Measurements from ENCODE around the gene DENND2A. TPM values are rescaled to one million over a fixed set of nuclear protein-coding genes. Genes with fewer than 3 reads are reported as not detected.
"Not testable (repeated sequence)": the region's sequence is repeated elsewhere in the genome, so short reads cannot be mapped to it uniquely, and the experiment has no call there.

DENND2A gene
- total RNA-seq, 2 experiments from 2014 or later, result not detected

- Mint-ChIP-seq H3K4me1 (ENCODE audit: low read depth) (peaks cover 24% of the 10 kb centered on the region), H3K4me3 (no peak overlapping the region), H3K9me3 (no peaks in the 10 kb centered on the region), H3K36me3 (ENCODE audit: low read depth) (peaks cover 2% of the 10 kb centered on the region), H3K27ac (no peak overlapping the region), H3K27me3 (no peaks in the 10 kb centered on the region)
- DNase-seq, result no peak
- no peak for ATAC-seq
- intact Hi-C loops (cut with micrococcal nuclease), result no loop called here
- ChIA-PET CTCF (no interaction called here), POLR2A (no interaction called here)
- TF ChIP-seq, protein P1, sequence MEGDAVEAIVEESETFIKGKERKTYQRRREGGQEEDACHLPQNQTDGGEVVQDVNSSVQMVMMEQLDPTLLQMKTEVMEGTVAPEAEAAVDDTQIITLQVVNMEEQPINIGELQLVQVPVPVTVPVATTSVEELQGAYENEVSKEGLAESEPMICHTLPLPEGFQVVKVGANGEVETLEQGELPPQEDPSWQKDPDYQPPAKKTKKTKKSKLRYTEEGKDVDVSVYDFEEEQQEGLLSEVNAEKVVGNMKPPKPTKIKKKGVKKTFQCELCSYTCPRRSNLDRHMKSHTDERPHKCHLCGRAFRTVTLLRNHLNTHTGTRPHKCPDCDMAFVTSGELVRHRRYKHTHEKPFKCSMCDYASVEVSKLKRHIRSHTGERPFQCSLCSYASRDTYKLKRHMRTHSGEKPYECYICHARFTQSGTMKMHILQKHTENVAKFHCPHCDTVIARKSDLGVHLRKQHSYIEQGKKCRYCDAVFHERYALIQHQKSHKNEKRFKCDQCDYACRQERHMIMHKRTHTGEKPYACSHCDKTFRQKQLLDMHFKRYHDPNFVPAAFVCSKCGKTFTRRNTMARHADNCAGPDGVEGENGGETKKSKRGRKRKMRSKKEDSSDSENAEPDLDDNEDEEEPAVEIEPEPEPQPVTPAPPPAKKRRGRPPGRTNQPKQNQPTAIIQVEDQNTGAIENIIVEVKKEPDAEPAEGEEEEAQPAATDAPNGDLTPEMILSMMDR (IDR thresholded peaks at IDR 0.05), result no peak
Observed at GRCh38 chr7:140670343-140670935, 29.8 kb upstream of the DENND2A start.

- H3K36me3 Mint-ChIP-seq (ENCODE audit: low read depth); H3K4me3 Mint-ChIP-seq; H3K27me3 Mint-ChIP-seq; DNase-seq; ATAC-seq; H3K27ac Mint-ChIP-seq; intact Hi-C loops (cut with micrococcal nuclease); H3K9me3 Mint-ChIP-seq: not testable (repeated sequence)
- CTCF ChIA-PET, result interaction anchor here (1.0 to 2.7 kb wide), 3 partner anchors 10 to 21 kb away, joined by 3 to 19 read pairs (median 3); no protein-coding TSS in a partner anchor
- POLR2A ChIA-PET, result interaction anchor here (1.3 kb wide), 1 partner anchor 27 kb away, joined by 3 read pairs; the partner anchor contains the start of gene NDUFB2
- peaks cover 20% of the 10 kb centered on the region for H3K4me1 Mint-ChIP-seq (ENCODE audit: low read depth)
Observed at GRCh38 chr7:140669862-140670261, 29.2 kb upstream of the DENND2A start.

GRCh38 chr7:140669352-140669751, 28.7 kb upstream of the DENND2A start:
- Mint-ChIP-seq H3K27ac (no peak overlapping the region), H3K4me3 (no peak overlapping the region), H3K36me3 (ENCODE audit: low read depth) (no peaks in the 10 kb centered on the region), H3K27me3 (no peaks in the 10 kb centered on the region), H3K9me3 (no peaks in the 10 kb centered on the region), H3K4me1 (ENCODE audit: low read depth) (peaks cover 15% of the 10 kb centered on the region)
- DNase-seq (no peak), ATAC-seq (no peak)
- CTCF ChIA-PET, result interaction anchor here (0.9 to 2.7 kb wide), 4 partner anchors 9 to 153 kb away, joined by 3 to 19 read pairs (median 3); no protein-coding TSS in a partner anchor
- intact Hi-C loops (cut with micrococcal nuclease), result no loop called here
- TF ChIP-seq, protein P1 (IDR thresholded peaks at IDR 0.05), result no peak
- POLR2A ChIA-PET, result interaction anchor here (1.3 kb wide), 1 partner anchor 27 kb away, joined by 3 read pairs; the partner anchor contains the start of gene NDUFB2

DNA sequence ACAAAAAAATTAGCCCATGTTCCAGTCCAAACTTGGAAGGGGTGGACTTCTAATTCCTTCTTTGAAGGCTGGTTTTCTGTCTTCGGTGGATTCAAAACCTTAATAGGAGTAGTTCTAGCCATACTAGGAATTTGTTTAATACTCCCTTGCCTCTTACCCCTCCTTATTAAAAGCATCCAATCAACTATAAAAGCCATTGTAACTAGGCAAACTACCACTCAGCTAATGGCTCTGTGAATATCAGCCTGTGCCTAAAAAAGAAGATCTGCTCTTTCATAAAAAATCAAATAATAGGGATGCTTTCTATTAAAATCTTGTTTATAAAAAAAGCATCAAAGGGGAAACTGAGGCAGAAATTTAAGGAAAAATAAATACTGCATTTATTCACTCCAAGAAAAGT, 28.0 kb upstream of the DENND2A start:
- CTCF ChIA-PET, result interaction anchor here (0.7 to 2.7 kb wide), 4 partner anchors 12 to 152 kb away, joined by 3 to 19 read pairs (median 3); no protein-coding TSS in a partner anchor
- ATAC-seq (no peak), DNase-seq (no peak)
- Mint-ChIP-seq H3K4me3 (no peak overlapping the region), H3K27me3 (no peaks in the 10 kb centered on the region), H3K27ac (no peak overlapping the region), H3K9me3 (no peaks in the 10 kb centered on the region), H3K36me3 (ENCODE audit: low read depth) (no peaks in the 10 kb centered on the region), H3K4me1 (ENCODE audit: low read depth) (peaks cover 8% of the 10 kb centered on the region)
- POLR2A ChIA-PET, result interaction anchor here (1.3 kb wide), 1 partner anchor 28 kb away, joined by 3 read pairs; the partner anchor contains the start of gene NDUFB2
- TF ChIP-seq, protein P1 (IDR thresholded peaks at IDR 0.05), result no peak
- intact Hi-C loops (cut with micrococcal nuclease), result no loop called here

GRCh38 chr7:140667476-140667875, 26.9 kb upstream of the DENND2A start:
- ChIA-PET POLR2A (interaction anchor here (0.6 kb wide), 1 partner anchor 338 kb away, joined by 3 read pairs; no protein-coding TSS in a partner anchor), CTCF (interaction anchor here (0.9 to 2.7 kb wide), 2 partner anchors 15 to 150 kb away, joined by 5 to 19 read pairs; no protein-coding TSS in a partner anchor)
- Mint-ChIP-seq H3K4me1 (ENCODE audit: low read depth) (peaks cover 6% of the 10 kb centered on the region), H3K27ac (no peak overlapping the region), H3K4me3 (no peak overlapping the region), H3K27me3 (no peaks in the 10 kb centered on the region), H3K36me3 (ENCODE audit: low read depth) (no peaks in the 10 kb centered on the region), H3K9me3 (no peaks in the 10 kb centered on the region)
- ATAC-seq, result no peak
- intact Hi-C loops (cut with micrococcal nuclease), result no loop called here
- DNase-seq, result no peak
- TF ChIP-seq, protein P1 (IDR thresholded peaks at IDR 0.05), result no peak

GRCh38 chr7:140662938-140663337, 22.3 kb upstream of the DENND2A start:
- H3K27ac Mint-ChIP-seq; POLR2A ChIA-PET; H3K36me3 Mint-ChIP-seq (ENCODE audit: low read depth); ATAC-seq; H3K9me3 Mint-ChIP-seq; DNase-seq; H3K27me3 Mint-ChIP-seq; H3K4me3 Mint-ChIP-seq; CTCF ChIA-PET; intact Hi-C loops (cut with micrococcal nuclease); H3K4me1 Mint-ChIP-seq (ENCODE audit: low read depth): not testable (repeated sequence)

Data from activated CD8-positive, alpha-beta T cell treated with anti-CD3 and anti-CD28 coated beads for 36 hours (primary cell).